ENCODE data around the gene BHLHA15. TPM values are rescaled to one million over a fixed set of nuclear protein-coding genes. Genes with fewer than 3 reads are reported as not detected.

Gene BHLHA15
- total and polyA plus RNA-seq, 2 donors (not counting 1 experiment from before 2014, with no cell fraction given) = 0.33 TPM; not detected in 1

DNA sequence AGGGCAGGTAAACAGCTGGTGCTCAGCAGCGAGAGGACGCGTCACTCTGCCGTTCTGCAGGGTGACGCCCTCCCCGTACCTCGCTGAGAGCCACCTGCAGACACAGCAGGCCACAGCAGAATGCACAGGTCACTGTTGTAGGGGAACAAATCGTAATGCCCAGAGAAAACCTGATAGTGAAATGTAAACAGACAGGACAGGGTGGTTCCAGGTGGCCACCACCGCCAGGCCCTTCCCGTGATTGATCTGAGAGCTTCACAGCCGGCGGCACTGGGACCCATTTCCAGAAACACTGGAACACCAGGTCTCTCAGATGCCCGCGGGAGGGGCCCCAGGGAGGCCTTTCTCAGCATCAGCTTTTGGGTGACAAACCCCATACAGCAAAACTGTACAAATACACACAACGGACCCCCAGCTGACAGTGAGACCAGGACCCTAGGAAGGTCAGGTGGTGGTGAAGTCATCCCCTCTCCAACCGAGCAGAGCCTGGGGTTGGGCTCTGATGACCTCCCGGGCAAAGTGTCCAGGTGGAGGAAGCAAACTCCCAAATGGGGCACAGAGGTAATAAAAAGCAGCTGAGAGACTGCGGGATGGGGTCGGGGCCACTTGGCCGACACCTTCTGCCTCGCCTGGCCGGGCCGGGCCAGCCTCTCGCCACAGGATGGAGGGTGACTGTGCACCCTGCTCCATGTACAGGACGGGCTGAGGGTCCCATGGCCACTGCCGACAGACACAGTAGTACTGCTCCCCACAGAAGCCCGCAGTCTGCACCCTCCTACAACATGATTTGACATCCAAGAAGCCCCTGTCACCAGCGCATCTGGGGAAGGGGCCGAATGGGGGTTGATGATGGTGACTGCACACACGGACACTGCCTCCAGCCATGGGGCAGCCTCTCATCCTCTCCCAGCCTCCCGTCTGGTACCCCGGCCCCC lies 4.6 kb downstream of the BHLHA15 start:
- H3K36me3 ChIP-seq (ENCODE audit: control insufficient read depth, insufficient read depth, low read length) = peaks cover 2% of the 10 kb centered on the region
- H3K9ac ChIP-seq (ENCODE audit: insufficient read depth, low read length) = no peak overlapping the region
- H3K4me1 ChIP-seq (ENCODE audit: control insufficient read depth, extremely low read depth, insufficient read depth, low read length) = no peaks in the 10 kb centered on the region
- H3K9me3 ChIP-seq (ENCODE audit: control insufficient read depth, insufficient read depth, low read depth, low read length) = no peaks in the 10 kb centered on the region
- H3K27me3 ChIP-seq (ENCODE audit: control insufficient read depth, insufficient read depth, low read length) = no peaks in the 10 kb centered on the region
- H3K4me3 ChIP-seq (replicated peaks in 1 of 4; ENCODE audit: control extremely low read depth in 1 of 4, insufficient read depth in 1 of 4, low read depth in 3 of 4, low read length in 4 of 4) = no peak overlapping the region
- no peaks in the 10 kb centered on the region for H3K79me2 ChIP-seq (ENCODE audit: control insufficient read depth, insufficient read depth, low read length)
- H3K27ac ChIP-seq (ENCODE audit: insufficient read depth, low read length) = no peak overlapping the region
- TF ChIP-seq EZH2 (IDR thresholded peaks at IDR 0.05; ENCODE audit: low read length, missing control alignments) = no peak
- TF ChIP-seq CTCF (conservative IDR thresholded peaks at IDR 0.05 in 1 of 2, IDR thresholded peaks at IDR 0.05 in 1 of 2; ENCODE audit: low read depth in 1 of 2, low read length in 2 of 2) = no peak
- no peak overlapping the region for H2AFZ ChIP-seq (ENCODE audit: low read length)
- DNase-seq (ENCODE audit: low read depth in 2 of 2) = no peak
- H4K20me1 ChIP-seq (ENCODE audit: control insufficient read depth, extremely low read depth, insufficient read depth, low read length) = no peaks in the 10 kb centered on the region
- H3K4me2 ChIP-seq (ENCODE audit: extremely low read depth, insufficient read depth, low read length) = no peak overlapping the region

DNA sequence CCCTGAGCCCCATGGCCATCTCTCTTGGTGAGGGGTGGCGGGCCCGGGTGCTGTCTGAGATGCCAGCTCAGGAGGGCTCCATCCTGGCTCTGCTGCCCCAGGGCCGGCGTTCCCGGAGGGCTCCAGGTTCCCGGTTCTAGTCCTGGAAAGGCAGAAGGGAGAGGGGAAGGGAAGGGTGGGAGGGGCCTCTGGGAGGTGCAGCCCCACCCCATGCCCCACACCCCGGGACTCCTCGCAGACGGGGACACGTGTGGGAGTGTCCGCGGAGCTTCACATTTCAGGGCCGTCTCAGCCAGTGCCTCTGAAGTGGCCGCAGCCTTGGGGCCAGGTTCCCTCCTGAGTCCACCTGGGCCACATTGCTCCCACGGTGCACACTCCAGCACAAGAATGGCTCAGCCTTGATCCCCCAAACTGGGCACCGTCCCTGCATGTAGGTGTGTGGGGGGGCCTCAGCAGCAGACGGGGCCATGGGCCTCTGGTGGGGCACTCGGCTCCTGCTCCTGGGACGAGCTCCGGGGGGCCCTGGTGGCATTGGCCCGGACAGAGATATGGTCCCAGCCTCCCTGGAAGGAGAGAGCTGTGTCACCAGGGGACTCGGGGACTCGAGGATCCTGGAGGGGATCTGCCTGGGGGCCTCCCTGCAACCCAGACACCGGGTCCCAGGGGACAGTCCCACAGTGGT lies 5.8 kb downstream of the BHLHA15 start:
- H2AFZ ChIP-seq (ENCODE audit: low read length) = no peak overlapping the region
- H3K4me2 ChIP-seq (ENCODE audit: extremely low read depth, insufficient read depth, low read length) = no peak overlapping the region
- no peaks in the 10 kb centered on the region for H3K79me2 ChIP-seq (ENCODE audit: control insufficient read depth, insufficient read depth, low read length)
- H3K36me3 ChIP-seq (ENCODE audit: control insufficient read depth, insufficient read depth, low read length) = peaks cover 5% of the 10 kb centered on the region
- H3K9me3 ChIP-seq (ENCODE audit: control insufficient read depth, insufficient read depth, low read depth, low read length) = no peaks in the 10 kb centered on the region
- H4K20me1 ChIP-seq (ENCODE audit: control insufficient read depth, extremely low read depth, insufficient read depth, low read length) = no peaks in the 10 kb centered on the region
- H3K9ac ChIP-seq (ENCODE audit: insufficient read depth, low read length) = no peak overlapping the region
- no peak overlapping the region for H3K4me3 ChIP-seq (replicated peaks in 1 of 4; ENCODE audit: control extremely low read depth in 1 of 4, insufficient read depth in 1 of 4, low read depth in 3 of 4, low read length in 4 of 4)
- no peak overlapping the region for H3K27ac ChIP-seq (ENCODE audit: insufficient read depth, low read length)
- no peaks in the 10 kb centered on the region for H3K4me1 ChIP-seq (ENCODE audit: control insufficient read depth, extremely low read depth, insufficient read depth, low read length)
- DNase-seq (ENCODE audit: low read depth in 2 of 2) = no peak
- H3K27me3 ChIP-seq (ENCODE audit: control insufficient read depth, insufficient read depth, low read length) = no peaks in the 10 kb centered on the region
- TF ChIP-seq EZH2 (IDR thresholded peaks at IDR 0.05; ENCODE audit: low read length, missing control alignments) (no peak), CTCF (conservative IDR thresholded peaks at IDR 0.05 in 1 of 2, IDR thresholded peaks at IDR 0.05 in 1 of 2; ENCODE audit: low read depth in 1 of 2, low read length in 2 of 2) (no peak)
